SK-N-SH treated with all-trans-retinoic acid at 6 μM for 48 hours (cell line): ENCODE data around the gene KLHL26.

ENCODE experiments used
- ATAC-seq: fragments of 200-7000 bp; cut with Tn5 transposase; 3 replicates; pipeline ENCODE4 v1.9.1; 2020; ENCODE audit warnings: mild to moderate bottlenecking, moderate library complexity
- ARNTL ChIP-seq: fragments of 450-650 bp; formaldehyde crosslinking; IDR thresholded peaks from 2 replicates; pipeline ENCODE4 v1.5.0; 2020; ENCODE audit warnings: low read depth, mild to moderate bottlenecking, moderate library complexity, borderline replicate concordance
- BACH2 ChIP-seq: fragments of 250-450 bp; sonication (Bioruptor Pico); IDR thresholded peaks from 2 replicates; pipeline ENCODE4 v1.9.0; 2021; ENCODE audit warnings: mild to moderate bottlenecking, borderline replicate concordance
- CREB5 ChIP-seq: fragments of 250-450 bp; sonication (Bioruptor Pico); IDR thresholded peaks from 2 replicates; pipeline ENCODE4 v1.5.1; 2020; ENCODE audit warnings: low read depth, mild to moderate bottlenecking, moderate library complexity
- CSRNP3 ChIP-seq: fragments of 250-450 bp; sonication (Bioruptor Pico); IDR thresholded peaks from 2 replicates; pipeline ENCODE4 v1.5.1; 2021; ENCODE audit warnings: mild to moderate bottlenecking, moderate library complexity
- ESRRG ChIP-seq: fragments of 250-450 bp; sonication (Bioruptor Pico); IDR thresholded peaks from 2 replicates; pipeline ENCODE4 v1.6.1; 2021; ENCODE audit warnings: mild to moderate bottlenecking
- GLIS3 ChIP-seq: fragments of 250-450 bp; sonication (Bioruptor Pico); IDR thresholded peaks from 2 replicates; pipeline ENCODE4 v1.5.0; 2020; ENCODE audit warnings: mild to moderate bottlenecking, moderate library complexity
- ISL1 ChIP-seq: fragments of 250-450 bp; sonication (Bioruptor Pico); IDR thresholded peaks from 2 replicates; pipeline ENCODE4 v2.1.2; 2022; ENCODE audit warnings: mild to moderate bottlenecking, moderate library complexity
- OSR1 ChIP-seq: fragments of 250-450 bp; sonication (Bioruptor Pico); IDR thresholded peaks from 2 replicates; pipeline ENCODE4 v1.8.0; 2022; ENCODE audit warnings: moderate library complexity, mild to moderate bottlenecking, inconsistent platforms
- PATZ1 ChIP-seq: fragments of 250-450 bp; sonication (Bioruptor Pico); IDR thresholded peaks from 2 replicates; pipeline ENCODE4 v1.8.0; 2020; ENCODE audit warnings: mild to moderate bottlenecking, moderate library complexity, borderline replicate concordance
- POU6F1 ChIP-seq: fragments of 250-450 bp; sonication (Bioruptor Pico); IDR thresholded peaks from 2 replicates; pipeline ENCODE4 v1.8.0; 2021; ENCODE audit warnings: low read depth, mild to moderate bottlenecking, moderate library complexity, borderline replicate concordance
- PPARA ChIP-seq: fragments of 250-450 bp; sonication (Bioruptor Pico); IDR thresholded peaks from 2 replicates; pipeline ENCODE4 v1.5.0; 2020; ENCODE audit warnings: mild to moderate bottlenecking, borderline replicate concordance
- RARB ChIP-seq: fragments of 250-450 bp; sonication (Bioruptor Pico); IDR thresholded peaks from 2 replicates; pipeline ENCODE4 v1.8.0; 2021; ENCODE audit warnings: mild to moderate bottlenecking, moderate library complexity
- SNAI2 ChIP-seq: fragments of 250-450 bp; sonication (Bioruptor Pico); IDR thresholded peaks from 2 replicates; pipeline ENCODE4 v1.5.0; 2020; ENCODE audit warnings: mild to moderate bottlenecking, moderate library complexity
- TOX ChIP-seq: fragments of 250-450 bp; sonication (Bioruptor Pico); IDR thresholded peaks from 2 replicates; pipeline ENCODE4 v1.8.0; 2021; ENCODE audit warnings: mild to moderate bottlenecking, moderate library complexity, borderline replicate concordance
- TSHZ2 ChIP-seq: fragments of 250-450 bp; sonication (Bioruptor Pico); IDR thresholded peaks from 2 replicates; pipeline ENCODE4 v1.5.0; 2020; ENCODE audit warnings: mild to moderate bottlenecking, moderate library complexity
- ZC3H10 ChIP-seq: fragments of 250-450 bp; sonication (Bioruptor Pico); IDR thresholded peaks from 2 replicates; pipeline ENCODE4 v1.5.1; 2021; ENCODE audit warnings: mild to moderate bottlenecking, moderate library complexity
- ZFP3 ChIP-seq: fragments of 250-450 bp; sonication (Bioruptor Pico); IDR thresholded peaks from 2 replicates; pipeline ENCODE4 v1.5.0; 2020; ENCODE audit warnings: mild to moderate bottlenecking, moderate library complexity
- ZFP30 ChIP-seq: fragments of 450-650 bp; formaldehyde crosslinking; IDR thresholded peaks from 2 replicates; pipeline ENCODE4 v1.5.0; 2022; ENCODE audit warnings: mild to moderate bottlenecking, moderate library complexity
- ZNF565 ChIP-seq: fragments of 450-650 bp; formaldehyde crosslinking; conservative IDR thresholded peaks from 2 replicates; pipeline ENCODE4 v1.5.0; 2020; ENCODE audit warnings: low read depth, mild to moderate bottlenecking, moderate library complexity
- ZNF70 ChIP-seq: fragments of 450-650 bp; formaldehyde crosslinking; IDR thresholded peaks from 2 replicates; pipeline ENCODE4 v1.5.0; 2020; ENCODE audit warnings: mild to moderate bottlenecking, moderate library complexity
- ZNF8 ChIP-seq: fragments of 450-650 bp; formaldehyde crosslinking; IDR thresholded peaks from 2 replicates; pipeline ENCODE4 v1.5.0; 2020; ENCODE audit warnings: mild to moderate bottlenecking, moderate library complexity

KLHL26 gene

GRCh38 chr19:18650021-18650390, 13.2 kb downstream of the KLHL26 start:
- TF ChIP-seq TOX (CRISPR knock-in tag) (no peak), BACH2 (CRISPR knock-in tag) (no peak), ZNF70 (CRISPR knock-in tag) (no peak)
- ATAC-seq, result no peak

GRCh38 chr19:18650468-18651041, 13.7 kb downstream of the KLHL26 start:
- no peak for ATAC-seq
- no peak for TF ChIP-seq CREB5 (CRISPR knock-in tag)
- TF ChIP-seq OSR1 (CRISPR knock-in tag), result no peak
- TF ChIP-seq TSHZ2 (CRISPR knock-in tag), result no peak
- no peak for TF ChIP-seq PATZ1 (CRISPR knock-in tag)
- TF ChIP-seq ISL1 (CRISPR knock-in tag), result no peak
- no peak for TF ChIP-seq BACH2 (CRISPR knock-in tag)
- no peak for TF ChIP-seq ZFP3 (CRISPR knock-in tag)
- no peak for TF ChIP-seq ZC3H10
- TF ChIP-seq GLIS3 (CRISPR knock-in tag), result no peak
- TF ChIP-seq CSRNP3, result no peak
- TF ChIP-seq ARNTL (CRISPR knock-in tag), result no peak
- TF ChIP-seq SNAI2 (CRISPR knock-in tag), result no peak
- no peak for TF ChIP-seq ZNF8 (CRISPR knock-in tag)
- no peak for TF ChIP-seq POU6F1 (CRISPR knock-in tag)
- TF ChIP-seq, all 23 proteins: peak for 0

- TF ChIP-seq ARNTL (CRISPR knock-in tag) (no peak), PPARA (CRISPR knock-in tag) (no peak), ZNF565 (CRISPR knock-in tag) (no peak), BACH2 (CRISPR knock-in tag) (no peak)
- TF ChIP-seq, all 23 proteins: peak for 0
- no peak for ATAC-seq
Measured at GRCh38 chr19:18651300-18651699, 14.5 kb downstream of the KLHL26 start.

GRCh38 chr19:18651733-18652132, 14.9 kb downstream of the KLHL26 start:
- ATAC-seq, result no peak; the same call in 2 of the 3 replicates
- TF ChIP-seq CREB5 (CRISPR knock-in tag), result no peak
- no peak for TF ChIP-seq ISL1 (CRISPR knock-in tag)
- no peak for TF ChIP-seq ZFP30
- TF ChIP-seq OSR1 (CRISPR knock-in tag), result no peak
- no peak for TF ChIP-seq ZFP3 (CRISPR knock-in tag)
- TF ChIP-seq SNAI2 (CRISPR knock-in tag), result no peak
- no peak for TF ChIP-seq ESRRG (CRISPR knock-in tag)
- TF ChIP-seq ZC3H10, result no peak
- no peak for TF ChIP-seq PPARA (CRISPR knock-in tag)
- TF ChIP-seq POU6F1 (CRISPR knock-in tag), result no peak
- TF ChIP-seq ZNF70 (CRISPR knock-in tag), result no peak
- no peak for TF ChIP-seq CSRNP3
- no peak for TF ChIP-seq RARB
- no peak for TF ChIP-seq GLIS3 (CRISPR knock-in tag)
